Right hindlimb (tissue), 1 donor: ENCODE measurements around the gene SLC24A3.

Experiments used
- DNase-seq: peaks from one replicate; pipeline ENCODE4 v3.0.0-alpha.2; 2018

Gene SLC24A3

DNA sequence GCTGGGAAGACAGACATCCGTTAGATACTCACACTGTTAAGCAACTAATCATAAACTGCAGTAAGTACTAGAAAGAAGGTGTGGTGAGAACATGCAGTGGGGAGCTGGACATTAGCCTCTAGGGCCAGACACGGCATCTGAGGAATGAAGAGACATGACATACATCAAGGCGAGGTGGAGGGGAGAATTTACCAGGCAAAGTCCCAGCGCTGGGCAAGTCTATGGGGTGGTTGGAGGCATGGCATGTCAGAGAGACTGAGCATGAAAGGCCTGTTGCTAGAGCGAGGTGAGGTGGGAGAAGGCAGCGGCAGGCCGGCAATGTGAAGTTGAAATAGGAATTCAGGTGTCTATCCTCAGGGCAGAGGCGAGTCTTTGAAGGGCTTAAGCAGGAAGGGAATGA lies 31.8 kb downstream of the SLC24A3 start:
- no peak for DNase-seq

DNA sequence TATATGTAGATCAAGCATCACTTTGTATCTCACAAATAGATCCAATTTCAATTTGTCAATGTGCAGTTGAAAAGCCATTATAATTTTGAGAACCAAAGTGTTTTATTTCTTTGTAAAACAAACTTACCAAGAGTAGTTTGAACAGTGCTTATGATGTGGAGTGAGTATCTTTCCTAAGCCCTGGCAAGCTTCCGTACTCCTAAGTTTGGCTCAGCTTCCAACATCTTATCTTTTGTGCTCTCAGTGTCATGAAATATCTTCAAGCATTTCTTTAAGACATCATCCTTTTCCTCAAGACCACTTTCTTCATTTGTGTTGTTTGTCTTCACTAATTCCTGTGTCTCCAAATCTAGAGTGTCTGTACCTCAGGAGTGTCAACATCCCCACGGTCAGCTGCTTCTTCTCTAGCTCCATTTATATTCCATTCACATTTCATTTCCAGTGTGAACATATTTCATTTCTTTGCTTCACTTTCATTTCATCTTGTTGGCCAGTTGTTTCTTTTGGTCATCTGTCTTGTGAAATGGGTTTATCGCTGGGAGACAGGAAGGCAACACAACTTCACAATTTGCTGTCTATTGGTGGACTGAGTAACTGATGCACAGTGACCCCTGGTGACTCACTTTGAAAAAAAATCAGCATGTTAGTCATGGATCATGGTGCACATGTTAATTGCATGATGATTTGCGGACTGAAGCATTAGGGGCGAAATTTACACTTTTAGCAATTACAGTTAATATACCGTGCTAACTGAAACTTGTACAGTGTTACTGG lies 36.9 kb downstream of the SLC24A3 start:
- no peak for DNase-seq

DNA sequence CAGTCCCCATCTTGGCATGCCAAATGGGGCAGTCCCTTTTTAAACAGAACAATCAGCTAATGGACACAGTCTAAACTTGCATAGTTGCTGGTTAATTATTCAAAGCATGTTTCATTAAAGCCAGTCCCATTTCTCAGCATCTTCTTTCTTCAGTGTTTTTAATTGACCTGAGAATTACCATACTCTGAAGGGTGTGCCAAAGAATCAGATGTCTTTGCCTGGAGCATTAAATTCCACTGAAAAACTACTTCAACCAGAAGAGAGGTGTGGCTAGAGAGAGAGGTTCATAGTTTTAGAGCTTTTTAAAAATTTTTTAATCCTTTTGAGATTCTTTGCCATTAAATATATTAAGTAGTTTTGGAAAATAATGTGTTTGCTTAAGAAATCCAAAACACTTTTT lies 37.9 kb downstream of the SLC24A3 start:
- DNase-seq: no peak

DNA sequence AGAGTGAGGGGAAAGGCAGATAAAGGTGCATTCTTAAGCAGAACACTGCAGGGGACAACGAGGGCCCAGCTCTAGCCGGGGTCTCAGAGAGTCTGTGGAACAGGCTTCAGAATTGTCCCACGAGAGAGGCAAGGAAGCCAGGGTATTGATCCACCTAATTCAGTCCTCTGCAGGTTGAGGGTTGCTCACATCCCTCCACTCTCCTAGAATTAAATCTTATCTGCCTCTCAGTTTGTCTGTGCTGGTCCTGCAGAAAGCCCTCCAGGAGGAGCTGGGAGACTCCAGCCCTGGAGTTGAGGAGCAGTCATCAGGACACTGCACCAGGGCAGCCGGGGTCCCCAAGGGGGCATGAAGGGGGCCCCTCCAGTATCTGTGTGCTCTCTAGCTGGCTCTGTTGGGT lies 39.1 kb downstream of the SLC24A3 start:
- DNase-seq: no peak

DNA sequence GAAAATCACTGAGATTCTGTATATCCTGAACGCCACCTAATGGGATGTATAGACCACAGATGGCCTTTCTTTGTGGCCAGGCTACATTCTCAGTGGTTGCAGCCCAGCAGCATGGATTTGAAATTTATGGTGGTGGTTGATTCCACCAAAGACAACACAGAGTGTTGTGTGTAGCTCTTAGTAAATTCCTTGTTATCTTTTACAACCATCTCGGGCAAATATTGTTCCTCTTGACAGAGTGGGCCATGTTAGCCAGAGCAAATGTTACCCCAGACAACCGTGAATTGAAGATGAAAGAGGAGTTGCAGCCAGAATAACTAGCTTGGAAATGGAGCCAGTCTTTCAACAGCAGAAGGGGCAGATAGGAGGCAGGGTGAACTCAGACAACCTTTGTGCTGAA lies 39.5 kb downstream of the SLC24A3 start:
- DNase-seq: no peak

DNA sequence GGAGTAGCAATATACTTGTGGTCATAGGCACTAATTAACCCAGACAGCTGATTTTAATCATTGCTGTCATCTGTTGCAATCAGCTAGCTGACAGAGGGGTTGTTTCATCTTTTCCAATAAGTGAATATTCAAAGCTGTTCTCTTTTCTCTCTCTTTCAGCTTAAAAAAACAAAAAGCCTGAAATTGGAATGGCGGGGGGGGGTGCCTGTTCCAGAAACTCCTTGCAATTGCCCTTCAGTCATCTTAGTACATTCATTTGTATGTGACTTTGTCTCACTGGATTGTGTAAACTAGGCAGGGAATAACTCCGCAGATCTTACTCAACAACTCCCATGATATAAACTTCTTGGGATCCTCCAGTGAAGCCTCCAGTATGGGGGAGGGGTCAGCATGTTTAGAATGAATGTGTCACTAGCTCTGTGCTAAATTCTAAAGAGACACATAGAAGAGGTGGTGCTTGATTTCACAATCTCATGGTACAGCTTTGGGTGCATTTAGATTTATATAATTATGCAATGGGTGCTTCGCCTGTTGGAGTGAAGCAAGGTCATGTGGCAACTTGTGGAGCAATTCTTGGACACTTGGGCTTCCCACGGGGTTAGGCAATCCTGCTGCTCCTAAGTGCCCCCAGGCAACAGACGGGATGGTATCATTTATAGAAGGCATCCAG lies 40.1 kb downstream of the SLC24A3 start:
- DNase-seq: no peak

DNA sequence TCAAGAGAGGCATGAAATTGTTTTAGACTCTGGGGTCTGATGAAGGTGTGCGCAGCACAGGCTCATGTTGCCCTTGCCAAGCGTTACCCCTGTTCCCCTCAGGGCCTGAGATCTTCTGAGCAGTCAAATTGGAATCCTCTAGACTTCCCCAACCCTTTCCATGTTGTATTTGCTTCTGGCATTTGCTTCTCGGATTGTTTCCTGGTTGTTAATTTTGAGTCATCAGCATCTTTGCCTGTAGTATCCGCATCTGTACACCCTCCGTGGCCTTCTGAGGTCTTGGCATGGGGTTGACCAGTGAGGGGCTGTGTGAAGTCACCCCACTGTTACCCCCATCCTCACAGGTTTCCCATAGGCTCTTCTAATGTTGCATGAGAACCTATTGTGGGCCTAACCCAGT lies 40.9 kb downstream of the SLC24A3 start:
- no peak for DNase-seq

DNA sequence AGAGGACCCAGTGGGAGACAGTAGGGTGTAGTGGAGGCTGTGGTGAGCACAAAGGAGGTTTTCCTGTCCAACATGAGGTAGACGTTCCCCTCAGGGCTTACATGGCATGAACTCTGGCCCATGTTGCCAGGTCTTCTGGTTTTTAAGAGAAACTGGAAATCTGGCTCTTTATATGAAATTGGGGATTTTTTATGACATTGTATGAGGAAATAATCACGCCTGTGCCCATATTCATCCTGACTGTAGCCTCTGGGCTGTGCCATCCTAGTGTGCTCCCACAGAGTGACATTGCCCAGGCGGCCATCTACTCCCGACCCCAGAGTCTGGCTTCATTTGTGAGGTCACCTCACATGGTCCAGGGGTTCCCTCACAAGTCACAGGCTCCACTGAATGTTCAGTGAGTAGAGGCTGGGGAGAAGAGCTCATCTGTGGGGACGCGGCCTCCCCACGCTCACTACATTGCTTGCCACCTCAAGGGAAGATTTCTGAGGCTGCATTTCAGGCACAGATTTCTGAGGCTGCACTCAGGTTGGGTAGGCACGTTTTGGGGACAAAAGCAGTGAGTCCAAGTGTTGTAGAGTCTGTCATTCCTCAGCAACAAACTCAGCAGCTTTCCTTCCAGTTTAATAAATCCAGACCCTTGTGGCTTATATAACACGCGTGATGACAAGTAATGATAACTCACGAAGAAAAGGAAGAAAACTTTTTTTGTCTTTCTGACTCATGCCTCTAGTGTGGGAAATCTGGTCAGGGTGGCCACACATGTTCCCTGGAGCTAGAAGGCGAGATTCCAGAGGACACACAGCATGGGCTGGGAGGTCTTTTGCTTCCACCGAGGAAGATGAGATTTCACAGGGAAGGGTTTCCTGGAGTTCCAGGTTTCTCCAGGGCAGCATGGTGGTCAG lies 41.7 kb downstream of the SLC24A3 start:
- no peak for DNase-seq

DNA sequence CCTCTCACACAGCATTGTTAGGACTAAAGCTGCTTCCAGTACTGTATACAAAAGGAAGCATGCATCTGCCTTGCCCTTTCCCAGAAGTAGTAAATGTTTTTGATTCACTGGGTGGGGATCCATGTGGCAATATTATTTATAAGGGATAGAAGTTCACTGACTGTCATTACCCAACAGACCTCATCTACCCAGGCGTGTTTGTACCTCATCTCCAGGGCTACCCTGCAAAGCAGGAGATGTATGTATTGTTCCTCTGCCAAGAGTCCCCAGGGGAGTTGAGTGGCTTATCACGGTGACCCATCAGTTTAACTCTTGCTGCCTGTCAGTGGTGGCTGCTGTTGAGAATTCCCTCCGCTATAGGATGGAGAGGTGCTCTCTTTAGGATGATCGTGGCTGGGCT lies 42.5 kb downstream of the SLC24A3 start:
- DNase-seq: no peak

DNA sequence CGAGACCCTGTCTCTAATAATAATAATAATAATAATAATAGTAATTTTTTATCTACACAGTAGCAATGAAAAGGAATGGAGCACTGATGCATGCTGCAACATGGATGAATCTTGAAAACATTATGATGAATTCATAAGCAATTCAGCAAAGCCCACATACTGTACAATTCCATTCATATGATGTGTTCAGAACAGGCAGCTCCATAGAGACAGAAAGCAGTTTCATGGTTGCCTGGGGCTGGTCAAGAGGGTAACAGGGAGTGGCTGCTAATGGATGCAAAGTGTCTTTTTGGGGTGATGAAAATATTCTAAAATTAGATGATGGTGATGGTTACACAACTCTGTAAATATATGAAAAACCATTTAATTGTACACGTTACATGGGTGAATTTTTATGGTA lies 43.6 kb downstream of the SLC24A3 start:
- DNase-seq: no peak

DNA sequence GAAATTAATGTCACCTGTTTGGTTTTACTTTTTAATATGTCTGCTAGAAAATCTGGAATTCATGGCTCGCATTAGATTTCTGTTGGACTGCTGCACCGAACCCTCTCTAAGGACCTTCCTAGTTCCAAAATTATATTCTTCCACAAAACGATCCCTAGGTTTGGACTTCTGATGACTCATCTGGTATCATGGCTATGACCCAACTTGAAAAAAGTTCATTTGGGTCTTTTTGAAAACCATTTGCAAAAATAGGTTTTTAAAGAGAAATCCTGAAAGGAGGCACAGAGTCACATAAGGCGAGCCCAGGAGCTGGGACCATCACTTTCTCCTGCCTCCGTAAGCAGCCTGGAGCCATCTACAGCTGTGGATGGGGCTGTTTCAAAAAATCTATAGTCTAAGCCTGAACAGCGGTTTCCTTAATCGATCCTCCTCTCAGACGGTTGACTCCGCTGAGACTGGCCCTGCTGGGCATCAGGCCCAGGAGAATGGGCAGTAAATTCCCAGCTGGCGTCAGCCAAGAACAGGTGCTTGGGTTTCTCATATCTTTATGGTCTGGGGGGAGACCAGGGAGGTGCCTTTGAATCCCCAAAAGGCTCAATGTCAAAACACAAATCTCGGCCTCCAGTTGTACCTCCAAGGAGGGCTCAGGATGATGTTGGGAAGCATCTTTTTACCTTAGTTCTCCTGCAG lies 44.6 kb downstream of the SLC24A3 start:
- DNase-seq: no peak

DNA sequence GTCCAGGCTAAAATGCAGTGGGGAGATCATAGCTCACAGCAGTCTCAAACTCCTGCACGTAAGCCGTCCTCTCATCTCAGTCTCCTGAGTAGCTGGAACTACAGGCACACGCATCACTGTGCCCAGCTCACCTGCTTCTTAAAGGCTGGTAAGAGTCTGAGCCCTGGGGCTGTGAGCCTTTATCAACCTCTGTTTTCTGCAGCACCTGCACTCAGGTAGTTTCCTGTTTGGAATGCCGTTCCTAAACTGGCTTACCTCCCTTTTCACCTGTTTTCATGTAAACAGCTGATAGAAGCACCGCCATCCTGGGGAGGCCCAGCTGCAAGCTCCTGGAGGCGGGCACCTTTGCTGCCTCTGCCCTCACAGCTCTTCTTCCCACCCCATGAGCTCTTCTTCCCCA lies 45.4 kb downstream of the SLC24A3 start:
- no peak for DNase-seq

DNA sequence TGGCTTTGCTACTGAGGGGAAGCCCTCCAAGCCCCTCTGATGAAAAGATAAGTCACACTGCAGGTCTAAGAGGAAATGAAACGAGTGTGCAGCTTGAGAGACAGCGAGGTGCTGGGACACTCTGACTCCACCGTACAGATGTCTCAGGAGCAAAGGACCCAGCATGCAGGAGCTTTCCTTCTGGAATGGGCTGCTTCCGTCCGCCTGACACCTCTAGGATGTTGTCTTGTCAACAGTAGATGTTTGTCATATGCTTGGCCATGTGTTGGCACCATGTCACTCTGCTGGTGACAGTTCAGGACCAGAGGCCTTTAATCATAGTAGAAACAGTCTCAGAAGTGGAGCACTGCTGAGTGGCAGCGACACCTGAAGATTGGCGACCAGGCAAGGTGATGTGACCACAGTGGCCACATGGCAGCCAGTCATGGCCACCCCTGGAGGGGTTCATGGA lies 46.7 kb downstream of the SLC24A3 start:
- no peak for DNase-seq

DNA sequence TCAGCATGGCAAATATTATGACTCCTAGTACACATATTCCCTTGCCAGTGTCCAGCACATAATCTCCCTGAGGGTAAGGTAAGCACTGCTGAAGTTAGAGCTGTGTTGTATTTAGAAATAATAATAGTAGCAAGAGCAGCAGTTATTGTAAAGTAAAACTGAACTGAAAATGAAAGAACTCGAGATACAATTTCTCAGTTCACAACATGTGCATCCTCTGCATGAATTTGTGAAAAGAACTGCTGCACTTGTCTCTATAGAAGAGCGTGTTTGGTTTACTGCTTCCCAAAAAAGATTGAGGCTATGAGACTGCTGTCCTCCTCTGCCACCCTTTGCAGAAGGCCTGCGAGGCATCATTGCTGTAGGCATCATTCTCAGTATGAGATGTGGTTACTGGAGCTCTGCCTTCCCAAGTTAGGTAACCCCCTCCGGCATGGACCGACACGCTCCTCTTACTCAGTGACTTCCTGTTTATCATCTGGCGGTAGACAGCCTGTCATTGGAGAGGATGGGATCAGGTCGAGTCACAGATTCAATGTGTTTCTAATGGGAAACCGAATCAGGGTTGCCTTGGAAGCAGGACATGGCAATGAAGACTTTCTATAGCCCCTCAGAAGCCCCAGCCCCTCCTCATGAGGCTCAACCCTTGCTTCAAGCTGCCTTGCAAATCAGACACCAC lies 48.1 kb downstream of the SLC24A3 start:
- no peak for DNase-seq

DNA sequence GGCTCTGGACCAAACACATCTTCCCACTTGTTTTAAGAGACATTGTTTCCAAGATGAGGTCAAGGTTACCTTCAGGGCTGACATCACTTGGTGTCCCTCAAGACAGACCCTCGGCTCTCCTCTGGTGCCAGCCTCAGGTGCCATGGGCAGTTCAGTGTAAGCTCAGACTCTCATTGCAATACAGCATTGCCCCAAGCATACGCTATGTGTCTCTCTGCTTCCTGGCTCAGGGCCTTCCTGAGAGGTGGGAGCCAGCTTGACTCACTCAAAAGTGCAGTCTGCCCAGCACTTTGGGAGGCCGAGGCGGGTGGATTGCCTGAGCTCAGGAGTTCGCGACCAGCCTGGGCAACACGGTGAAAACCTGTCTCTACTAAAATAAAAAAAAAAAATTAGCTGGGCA lies 51.7 kb downstream of the SLC24A3 start:
- no peak for DNase-seq

DNA sequence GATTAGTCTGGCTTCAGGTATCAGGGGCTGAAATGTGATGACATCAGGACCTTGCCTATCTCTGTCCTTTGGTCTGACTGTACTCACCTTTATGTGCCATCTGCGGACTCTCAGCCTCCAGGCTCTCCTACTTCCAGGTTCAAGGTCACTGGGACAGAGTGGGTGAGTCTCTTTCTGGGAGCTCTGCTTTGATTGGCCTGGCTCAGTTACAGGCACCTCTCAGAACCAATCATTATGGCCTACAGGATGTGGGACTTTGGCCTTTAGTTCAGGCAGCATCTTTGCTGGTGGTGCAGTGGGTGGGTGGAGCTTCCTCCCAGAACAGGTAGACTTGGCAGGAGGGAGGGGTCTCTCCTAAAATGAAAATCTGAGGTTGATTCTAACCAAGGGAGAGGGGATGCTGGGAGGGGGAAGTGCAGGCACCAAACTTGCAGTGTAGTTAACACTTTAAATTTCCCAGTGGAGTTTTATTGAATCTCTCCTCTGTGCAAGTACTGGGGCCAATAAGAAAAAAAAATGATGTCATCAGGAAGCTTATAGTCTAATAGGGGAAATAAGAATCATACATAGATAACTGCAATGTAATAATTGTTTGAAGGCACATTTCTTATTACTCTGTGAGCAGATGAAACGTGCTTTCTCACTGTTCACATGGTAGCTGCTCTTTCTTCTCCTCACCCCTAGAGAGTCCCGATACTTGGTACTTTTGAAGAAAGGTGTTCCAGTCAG lies 53.4 kb downstream of the SLC24A3 start:
- DNase-seq: no peak

DNA sequence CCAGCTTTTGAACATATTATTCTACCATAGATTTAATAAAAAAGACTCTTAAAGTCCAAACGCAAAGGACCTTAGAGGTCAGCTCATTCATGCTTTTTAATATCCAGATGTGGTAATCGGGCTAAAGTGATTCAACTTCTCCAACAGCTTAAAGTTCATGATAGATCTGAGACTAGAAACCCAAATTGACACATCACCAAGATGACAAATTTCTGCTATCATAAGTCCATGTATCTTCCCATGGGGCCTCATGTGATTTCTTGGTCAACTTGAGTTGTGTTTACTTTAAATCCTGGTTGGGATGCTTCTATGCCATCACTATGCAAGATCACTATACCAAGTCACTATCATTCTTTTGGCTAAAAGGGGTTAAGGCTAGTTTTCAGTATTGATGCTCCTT lies 56.0 kb downstream of the SLC24A3 start:
- no peak for DNase-seq

DNA sequence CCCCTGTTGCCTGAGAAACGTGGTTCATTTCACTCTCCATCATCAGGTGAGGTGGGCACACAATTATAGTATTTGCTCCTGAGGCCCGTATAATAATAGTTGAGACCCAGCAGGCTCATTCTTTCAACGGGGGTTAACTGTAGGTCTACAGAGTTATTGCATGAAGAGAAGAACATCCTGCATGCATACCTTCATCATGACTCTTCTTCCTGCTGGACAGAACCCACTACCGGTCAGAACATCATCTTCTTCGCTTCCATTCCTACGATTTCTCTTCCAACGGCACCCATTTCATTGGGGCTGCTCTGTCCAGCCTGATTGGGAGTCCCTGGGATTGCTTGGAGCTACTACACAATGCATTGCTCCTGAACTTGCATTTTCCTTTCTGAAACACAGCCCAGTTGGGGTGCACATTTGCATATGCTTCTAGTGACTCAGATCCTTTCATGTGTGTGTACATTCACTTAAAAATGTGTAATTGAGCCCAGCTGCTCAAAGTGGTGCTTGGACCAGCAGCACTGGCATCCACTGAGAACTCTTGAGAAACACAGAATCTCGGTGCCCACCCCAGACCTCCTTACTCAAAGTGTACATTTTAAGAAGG lies 57.4 kb downstream of the SLC24A3 start:
- DNase-seq: no peak

DNA sequence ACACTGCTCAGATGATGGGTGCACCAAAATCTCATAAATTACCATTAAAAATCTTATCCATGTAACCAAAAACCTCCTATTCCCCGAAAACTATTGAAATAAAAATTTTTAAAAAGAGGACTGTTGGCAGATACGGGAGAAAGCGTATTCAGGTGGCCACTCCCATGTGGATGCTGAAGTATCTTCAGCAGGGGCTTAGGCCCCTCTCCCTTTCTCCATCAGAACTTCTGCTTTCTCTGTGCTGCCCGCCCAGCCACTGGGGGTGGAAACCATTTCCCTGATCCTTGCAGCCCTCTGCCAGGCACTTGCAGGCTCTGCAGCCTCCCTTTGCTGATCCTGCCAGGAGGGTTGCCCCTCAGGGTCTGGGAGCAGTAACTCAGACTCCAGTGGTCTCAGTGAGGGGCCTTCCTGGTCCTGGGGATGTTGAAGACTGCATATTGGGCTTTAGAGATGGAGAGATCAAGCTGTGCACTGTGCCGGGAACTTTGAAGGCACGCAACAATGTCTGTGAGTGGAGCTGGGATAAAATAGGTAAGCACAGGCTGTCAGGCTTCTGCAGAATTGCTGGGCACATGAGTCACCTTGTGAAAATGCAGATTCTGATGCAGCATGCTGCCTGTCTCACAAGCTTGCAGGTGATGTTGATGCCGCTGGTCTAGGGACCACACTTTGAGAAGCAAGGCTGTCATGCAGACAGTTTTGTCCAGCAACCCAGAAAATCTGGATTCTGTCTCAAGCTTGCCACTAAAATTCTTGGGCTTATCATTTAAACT lies 59.6 kb downstream of the SLC24A3 start:
- DNase-seq: no peak

DNA sequence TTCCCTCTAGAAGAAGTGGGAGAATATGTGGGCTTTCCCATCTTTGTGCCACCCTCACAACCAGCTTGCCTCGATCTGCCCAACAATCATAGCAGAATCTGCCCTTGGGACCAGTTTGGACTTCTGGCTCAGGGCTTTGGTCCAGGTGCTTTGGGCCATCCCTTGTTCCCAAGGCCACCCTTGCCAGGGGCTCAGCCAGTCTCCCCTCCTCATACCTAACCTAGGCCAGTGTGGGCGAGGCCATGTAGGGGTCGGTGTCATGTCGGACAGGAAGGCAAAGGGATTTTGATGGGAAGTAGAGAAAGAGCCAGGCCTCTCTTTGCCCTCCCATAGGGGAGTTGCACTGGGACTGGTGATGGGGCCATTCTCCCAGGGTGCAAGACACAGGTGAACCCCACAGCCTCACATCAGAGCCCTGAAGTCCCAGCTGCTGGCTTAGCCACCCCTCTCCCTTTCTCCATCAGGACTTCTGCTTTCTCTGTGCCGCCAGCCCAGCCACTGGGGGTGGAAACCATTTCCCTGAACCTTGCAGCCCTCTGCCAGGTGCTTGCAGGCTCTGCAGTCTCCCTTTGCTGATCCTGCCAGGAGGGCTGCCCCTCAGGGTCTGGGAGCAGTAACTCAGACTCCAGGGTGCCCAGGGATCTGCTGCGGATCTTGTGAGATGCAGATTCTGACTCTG lies 60.7 kb downstream of the SLC24A3 start:
- no peak for DNase-seq
